HG03354 (cell line): ENCODE measurements around the gene ENO3.

Source experiments
- ATAC-seq: cut with Tn5 transposase; IDR thresholded peaks from one replicate; pipeline ENCODE4 v1.9.1; 2021; ENCODE audit warnings: mild to moderate bottlenecking; ENCODE audit not compliant: unreplicated experiment, poor library complexity, severe bottlenecking

Gene ENO3

DNA sequence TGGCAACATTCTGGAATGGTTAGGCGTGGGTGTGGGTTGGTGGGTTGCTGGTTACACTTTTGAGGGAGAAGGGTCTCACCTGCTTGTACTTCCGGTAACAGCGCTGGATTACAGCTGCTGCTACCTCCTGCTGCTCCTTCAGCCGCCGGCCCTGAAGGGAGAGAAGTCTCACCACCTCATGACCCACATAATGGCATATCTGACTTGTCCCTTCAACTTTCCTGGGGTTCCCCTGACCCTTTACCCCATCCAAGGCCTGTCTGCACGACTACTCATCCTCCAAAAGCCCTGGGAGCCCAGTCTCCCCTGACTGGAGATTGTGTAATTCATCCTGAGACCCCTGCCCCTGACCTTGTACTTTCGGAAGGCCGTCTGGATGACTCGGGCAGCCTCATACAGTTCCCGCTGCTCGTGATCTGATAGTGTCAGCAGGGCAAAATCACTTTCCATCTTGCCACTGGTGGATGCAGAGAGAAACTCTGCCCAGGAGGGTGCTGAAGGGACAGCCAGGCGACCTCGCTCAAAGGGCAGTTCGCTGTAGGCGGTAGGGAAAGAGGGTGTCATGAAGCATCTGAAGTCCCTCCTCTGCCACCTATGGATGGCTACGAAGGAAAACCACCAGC lies 18.7 kb downstream of the ENO3 start:
- no peak for ATAC-seq

DNA sequence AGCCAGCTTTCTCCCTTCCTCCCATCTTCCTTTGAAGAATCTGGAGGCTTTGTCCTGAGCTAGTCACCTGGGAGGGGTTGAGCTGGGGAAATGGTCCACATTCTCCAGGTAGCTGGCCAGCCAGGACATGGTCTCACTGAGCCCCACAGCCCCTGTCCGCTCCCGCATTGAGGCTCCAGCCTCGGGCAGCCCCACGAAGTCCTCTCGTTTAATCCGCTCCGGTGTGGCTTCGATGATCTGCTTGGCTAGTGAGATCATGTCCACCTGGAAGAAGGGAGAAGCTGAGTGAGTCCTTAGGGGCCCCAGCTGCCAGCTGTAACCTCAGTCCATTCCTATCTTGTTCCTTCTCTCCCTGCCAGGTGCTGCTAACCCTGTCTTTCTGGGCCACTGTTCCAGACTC lies 19.4 kb downstream of the ENO3 start:
- no peak for ATAC-seq

DNA sequence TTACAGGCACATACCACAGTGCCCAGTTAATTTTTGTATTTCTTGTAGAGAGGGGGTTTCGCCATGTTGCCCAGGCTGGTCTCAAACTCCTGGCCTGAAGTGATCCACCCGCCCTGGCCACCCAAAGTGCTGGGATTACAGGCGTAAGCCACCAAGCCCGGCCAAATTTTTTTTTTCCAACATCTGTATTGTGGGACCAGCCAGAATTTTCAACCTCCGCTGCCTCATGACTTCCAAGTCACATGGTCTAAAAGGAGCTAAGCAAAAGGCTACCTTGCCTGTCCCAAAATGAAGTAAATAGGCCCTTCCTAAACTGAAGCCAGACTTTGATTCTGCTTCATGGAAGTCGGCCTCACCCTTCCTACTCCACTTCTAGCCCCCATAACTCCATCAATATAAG lies 20.9 kb downstream of the ENO3 start:
- no peak for ATAC-seq

DNA sequence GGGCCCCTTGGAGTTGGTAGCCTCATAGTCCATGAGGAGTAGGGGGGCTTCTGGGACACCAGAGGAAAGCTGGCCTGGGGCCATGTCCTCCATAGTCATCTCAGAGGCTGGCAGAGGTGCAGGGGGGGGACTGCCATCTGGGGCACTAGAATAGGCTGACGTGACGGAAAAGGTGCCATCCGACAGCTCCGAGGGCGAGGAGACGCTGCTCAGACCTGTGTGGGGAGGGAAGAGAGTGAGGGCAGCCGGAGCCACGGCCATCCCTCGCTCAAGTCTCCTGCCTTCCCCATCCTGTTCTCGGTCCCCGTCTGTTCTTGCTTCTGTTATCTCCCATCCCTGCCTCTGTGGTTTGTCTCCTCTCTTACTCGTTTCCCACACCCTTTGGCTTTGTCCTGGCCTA lies 21.4 kb downstream of the ENO3 start:
- no peak for ATAC-seq

DNA sequence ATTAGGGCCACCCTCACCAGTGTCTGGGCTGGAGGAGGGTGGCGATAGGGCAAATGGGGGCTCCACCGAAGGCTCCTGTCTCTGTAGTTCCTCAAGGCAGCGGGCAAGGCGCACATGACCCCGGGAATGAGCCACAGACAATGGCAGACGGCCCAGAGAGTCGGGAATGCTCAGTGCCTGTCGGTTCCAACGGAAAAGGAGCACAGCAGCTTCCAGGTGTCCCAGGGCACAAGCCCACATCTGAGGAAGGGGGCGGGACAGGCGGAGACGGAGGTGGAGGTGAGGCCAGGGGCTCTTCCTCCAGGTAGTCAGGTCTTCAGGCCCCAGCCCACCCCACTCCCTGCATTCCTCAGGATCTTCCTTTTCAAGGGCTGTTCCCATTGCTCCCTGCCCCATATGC lies 21.8 kb downstream of the ENO3 start:
- no peak for ATAC-seq

DNA sequence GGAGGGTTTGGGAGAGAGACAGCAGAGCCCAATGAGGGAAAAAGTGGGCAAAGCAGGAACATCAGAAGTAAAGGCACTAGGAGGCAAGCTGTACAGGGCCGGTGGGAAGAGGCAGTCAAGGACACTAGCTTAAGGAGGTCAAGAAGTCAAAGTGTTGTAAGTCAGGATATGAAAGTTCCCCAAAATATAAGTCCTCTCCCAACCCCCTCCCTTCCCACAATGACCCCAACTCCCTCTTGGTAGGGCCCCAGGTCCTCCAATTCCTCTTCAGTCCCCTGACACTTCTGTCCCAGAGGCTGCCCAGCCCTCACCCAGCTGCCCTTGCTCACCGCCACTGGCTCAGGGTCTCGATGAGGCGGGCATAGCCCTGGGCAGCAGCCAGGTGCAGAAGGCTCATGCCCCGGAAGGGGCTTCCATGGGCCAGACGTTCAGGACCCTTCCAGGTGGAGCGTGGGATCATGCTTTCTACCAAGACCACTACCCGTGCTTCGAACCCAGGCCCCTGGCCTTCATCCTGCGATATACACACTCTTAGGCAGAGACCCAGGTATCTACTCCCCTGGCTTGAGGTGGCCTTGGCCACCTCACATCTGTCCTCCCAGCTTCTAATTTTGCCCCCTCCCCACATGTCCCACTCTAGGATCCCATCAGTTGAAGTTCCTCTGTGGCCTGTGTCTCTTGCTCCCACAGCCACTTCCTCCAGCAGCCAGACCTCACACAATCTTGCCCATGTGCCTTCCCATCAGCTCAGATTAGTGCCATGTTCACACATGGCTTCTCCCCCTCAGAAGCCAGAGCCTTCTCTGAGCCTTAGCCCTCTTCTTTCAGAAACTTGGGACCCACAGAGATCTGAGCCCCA lies 22.6 kb downstream of the ENO3 start:
- ATAC-seq = no peak

DNA sequence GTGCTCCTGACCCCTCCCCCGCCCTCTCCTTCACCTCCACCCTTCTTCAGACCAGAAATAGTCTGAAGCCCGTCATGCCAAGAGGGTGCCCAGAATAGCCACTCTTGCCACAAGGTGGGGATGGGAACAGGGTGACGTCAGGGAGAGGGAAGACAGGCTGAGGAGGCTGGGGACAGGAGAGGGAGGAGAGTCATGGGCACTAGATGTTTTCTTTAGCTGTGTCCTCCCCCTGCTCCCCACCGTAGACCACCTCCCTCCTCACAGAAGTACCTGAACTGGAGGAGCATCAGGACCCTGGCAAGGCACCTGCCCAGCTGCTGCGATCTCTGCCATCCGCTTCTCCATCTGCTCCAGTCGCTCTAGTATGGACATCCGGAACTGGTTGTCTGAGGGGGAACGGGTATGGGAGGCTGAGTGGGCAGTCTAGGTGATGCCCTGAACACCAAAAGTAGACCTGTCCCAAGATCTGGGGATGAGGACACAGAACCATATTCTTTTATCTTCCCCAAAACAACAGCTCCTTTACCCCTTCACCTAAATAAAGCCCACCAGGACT lies 23.3 kb downstream of the ENO3 start:
- ATAC-seq = no peak

DNA sequence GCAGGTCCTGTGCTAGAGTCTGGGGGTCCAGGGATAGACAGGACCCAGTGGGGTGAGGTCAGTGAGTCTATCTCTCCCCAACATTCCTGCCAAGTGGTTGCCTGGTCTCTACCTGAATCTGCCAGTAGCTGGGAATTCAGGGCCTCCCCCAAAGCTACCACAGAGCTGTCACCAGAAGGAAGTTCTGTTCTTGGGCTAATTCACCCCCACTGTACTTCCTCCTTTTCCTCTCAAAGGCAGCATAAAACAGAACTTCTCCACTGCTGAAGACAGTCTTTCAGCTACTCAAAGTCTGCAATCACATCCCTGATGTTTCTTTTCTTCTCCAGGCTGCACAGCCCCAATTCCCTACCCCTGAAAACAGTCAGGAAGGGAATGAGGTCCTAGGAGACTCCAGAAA lies 27.8 kb downstream of the ENO3 start:
- ATAC-seq = no peak

DNA sequence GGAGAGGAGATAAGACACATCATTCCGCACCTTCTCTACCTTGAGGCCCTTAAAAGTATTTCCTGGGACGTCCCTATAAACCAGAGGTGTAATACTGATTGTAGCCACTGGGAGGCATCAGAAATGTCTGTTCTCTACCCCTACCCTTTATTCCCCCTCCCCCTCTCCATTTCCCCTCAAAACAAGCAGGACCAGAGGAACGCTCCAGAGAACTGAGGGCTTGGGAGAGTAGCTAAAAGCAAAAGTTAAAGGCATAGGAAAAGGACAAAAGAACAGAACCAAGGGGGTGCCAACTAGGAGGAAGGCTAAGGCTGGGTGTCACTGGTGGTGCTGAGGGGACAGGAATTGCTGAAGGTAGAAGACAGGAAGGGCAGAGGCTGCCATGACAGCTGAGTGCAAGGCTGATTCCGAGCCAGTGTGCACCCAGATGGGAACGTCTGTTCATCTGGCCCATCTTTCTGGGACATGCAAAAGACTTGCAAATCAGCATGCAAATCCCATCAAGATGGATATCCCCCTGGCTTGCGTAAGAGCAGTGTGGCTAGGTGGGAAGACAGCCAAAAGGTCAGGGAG lies 29.8 kb downstream of the ENO3 start:
- ATAC-seq = no peak

DNA sequence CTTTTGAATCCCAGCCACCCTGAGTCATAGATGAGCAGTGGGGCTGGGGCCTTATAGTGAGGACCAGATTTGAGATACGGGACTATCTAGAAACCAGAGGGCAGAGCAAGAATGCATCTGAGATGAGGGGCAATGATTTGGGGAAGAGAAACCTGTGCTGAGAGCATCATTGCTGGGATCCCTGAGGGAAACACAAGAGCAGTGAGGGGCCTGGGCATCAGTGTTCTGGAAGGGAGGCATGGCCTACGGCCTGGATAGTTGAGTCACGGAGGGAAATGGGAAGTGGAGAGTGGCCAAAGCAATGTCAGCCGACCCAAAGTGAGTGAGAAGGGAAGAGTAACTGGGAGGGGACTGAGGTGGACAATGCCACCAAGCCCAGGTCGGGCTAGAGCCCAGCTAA lies 31.4 kb downstream of the ENO3 start:
- no peak for ATAC-seq

DNA sequence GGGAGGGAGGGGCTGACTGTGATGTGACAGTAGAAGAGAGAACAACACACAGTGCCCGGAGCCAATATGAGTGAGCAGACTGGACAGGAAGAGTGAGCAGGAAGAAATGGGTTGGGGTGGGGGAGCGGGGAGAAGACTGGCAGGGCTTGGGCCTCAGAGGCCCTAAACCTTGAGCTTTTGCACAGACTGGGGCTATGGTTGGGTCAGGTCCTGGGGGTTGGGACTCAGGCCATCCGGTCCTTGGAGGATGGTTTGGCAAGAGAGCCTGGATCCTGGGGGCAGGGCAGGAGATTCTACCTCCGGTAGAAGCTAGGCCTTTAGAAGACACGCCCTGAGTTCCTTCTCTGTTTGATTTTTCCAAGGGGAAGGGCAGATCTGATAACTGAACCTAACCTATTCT lies 35.5 kb downstream of the ENO3 start:
- no peak for ATAC-seq

DNA sequence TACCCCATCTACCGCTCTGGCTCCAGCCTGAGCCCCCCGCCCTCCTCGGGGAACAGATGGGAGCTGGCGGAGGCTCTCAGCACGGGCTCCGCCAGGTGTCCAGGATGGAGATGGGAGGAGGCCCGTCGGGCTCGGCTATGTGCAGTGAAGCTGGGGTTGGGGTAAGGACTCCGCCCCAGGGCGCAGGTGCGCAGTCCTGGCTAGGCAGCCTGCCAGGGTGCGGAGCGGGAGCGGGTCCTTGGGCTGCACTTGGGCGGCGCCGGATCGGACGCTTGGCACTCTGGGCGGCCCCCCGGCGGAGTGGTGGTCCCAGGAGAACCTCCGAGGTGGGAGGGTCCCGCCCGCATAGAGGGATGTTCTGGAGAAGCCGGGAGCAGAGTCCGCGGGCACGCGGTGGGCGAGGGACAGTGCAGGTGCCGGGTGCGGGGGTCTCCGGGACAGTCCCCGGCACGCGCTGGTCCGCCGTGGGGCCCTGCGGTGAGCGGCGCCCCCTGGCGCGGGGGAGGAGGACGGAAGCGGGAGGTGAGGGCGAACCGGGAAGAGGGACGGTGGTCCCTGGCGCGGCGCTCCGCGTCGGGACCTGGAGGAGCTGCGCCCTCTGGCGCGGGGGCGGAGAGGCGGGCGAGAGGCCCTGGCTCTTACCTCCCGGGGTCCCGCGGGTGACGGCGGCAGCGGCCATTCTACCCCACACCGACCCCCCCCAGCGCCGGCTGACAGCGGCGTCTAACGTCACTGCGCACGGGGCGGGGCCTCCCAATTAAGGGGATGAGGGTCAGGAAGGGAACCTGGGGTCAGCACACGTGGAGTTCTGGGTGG lies 36.2 kb downstream of the ENO3 start, which contains the start of gene CAMTA2:
Gene CAMTA2, minus strand, starts transcription at position 725 of the 816 bp plus-strand sequence. CDS start 1,453 bp downstream, outside the sequence.
- peak; percentile 79 for ATAC-seq

DNA sequence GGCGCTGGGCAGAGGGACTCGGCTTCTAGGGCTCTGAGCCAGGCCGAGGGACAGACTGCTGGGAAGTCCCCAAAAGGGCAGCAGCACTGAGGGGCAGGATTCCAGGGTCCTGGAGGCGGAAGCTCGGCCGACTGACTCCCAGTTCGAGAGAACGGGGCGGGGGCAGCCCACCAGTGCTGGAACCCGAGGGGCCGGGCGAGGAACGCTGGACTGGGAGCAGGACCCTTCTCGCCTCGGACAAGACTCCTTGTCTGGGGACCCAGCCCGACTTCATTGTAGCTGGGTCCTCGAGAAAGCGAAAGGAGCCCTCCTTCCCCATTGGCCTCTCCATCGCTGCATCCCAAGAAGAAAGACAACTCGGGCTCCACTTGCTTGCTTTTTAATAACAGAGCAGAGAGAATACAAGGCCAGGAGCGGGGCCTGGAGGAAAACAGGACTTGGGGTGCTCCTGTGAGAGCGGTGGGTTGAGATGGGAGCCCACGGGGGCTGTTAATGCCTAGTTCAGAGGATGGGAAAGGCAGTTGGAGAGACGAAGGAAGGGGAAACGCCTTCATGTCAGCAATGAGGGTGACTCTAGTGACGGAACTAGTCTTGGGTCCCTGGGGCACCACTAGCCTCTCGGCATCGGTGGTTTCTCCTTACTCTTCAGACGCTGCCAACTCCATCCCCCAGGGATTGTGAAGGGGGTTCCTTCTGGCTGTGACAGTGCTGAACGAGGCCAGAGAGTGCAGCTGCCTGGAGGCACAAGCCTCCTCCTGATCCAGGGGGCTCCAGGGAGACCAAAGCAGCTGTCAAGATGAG lies 37.0 kb downstream of the ENO3 start:
- no peak for ATAC-seq

DNA sequence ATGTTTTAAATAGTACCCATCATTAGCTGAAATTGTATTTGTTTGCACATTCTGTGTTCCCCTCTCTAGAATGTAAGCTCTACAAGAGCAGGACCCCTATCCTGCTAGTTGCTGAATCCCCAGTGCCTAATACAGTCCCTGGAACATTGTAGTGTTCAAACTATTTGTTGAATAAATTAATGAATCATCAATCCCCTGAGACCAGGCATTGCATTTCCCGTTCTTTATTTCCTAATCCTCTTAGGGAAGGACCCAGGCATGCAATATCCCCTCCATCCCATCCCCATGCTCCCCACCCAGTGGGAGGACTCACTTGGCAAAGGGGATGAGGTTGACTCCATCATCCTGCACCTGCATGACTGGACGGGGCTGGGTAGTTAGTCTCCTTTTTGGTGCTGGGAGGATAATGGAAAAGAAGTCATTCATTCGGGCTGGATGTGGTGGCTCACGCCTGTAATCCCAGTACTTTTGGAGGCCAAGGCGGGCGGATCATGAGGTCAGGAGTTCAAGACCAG lies 43.2 kb downstream of the ENO3 start:
- ATAC-seq = no peak

DNA sequence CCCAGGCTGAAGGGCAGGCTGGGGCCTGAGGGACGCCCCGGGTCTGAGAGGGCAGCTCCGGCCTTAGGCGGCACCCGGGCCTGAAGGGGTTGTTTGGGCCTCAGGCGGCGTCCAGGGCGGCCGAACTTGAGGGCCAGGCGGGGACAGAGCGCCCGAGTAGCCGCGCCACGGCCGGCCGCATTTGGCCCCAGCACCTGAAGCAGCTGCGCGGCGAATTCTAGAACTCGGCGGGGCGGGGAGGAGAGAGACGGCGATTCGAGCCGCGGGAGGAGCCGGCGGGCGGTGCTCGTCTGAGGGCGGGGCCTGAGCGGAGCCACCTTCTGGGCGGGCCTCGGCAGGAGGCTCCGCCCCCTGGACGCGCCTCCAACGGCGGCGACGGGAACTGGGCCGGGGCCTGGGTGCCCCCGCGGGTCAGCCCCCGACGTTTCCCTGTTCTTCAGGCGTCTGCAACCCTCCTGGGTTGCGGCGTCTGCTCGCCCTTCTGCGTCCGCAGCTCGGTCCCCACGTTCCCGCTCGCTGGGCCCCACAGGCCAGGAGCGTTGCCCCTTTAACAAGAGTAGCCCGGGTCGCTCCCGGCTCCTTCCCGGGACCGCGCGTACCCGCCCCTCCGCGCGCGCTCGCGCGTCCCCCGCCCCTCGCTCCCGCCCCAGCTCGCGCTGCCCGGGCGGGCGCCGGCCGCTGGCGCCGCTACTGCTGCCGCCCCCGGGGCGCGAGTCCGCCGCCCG lies 46.5 kb downstream of the ENO3 start, which contains the start of the genes INCA1 and KIF1C:
Gene INCA1, minus strand, starts transcription at position 221 of the 725 bp plus-strand sequence. CDS start 3,085 bp downstream, outside the sequence.
Gene KIF1C, plus strand, starts transcription at position 649 of the 725 bp plus-strand sequence. CDS start 2,297 bp downstream, outside the sequence.
- peak; percentile 87 for ATAC-seq

DNA sequence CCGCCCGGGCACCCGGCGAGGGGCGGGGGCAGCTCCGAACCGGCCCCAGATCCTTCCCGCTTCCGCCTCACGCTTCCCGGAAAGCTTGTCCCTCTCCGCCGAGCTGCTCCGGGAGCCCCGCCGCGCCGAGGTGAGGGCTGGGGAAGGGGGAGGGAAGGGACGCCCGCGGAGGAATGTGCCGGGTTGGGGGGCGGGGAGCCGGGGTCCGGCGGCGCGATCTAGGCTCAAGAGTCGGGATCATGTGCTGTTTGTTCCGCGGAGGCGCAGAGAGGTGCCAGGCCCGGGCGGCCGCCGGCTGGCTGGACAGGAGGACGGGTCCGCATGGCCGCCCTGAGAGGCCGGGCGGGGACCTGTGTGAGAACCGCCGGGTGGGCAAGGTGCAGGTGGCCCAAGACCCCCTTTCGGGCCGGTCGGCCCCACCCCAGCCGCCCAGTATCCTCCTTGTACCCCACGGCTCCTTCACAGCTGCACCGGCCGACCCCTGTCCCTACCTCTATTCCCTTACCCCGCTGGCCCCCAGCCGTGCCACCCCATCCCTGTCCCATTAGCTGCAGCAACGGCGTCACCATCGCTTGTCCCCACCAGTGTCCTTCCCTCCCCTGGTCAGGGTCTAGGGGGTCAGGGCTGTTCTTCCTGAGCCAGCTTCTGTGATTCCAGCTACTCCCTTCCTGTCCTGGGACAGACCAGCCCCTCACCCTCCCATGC lies 47.3 kb downstream of the ENO3 start:
- peak; percentile 8 for ATAC-seq

DNA sequence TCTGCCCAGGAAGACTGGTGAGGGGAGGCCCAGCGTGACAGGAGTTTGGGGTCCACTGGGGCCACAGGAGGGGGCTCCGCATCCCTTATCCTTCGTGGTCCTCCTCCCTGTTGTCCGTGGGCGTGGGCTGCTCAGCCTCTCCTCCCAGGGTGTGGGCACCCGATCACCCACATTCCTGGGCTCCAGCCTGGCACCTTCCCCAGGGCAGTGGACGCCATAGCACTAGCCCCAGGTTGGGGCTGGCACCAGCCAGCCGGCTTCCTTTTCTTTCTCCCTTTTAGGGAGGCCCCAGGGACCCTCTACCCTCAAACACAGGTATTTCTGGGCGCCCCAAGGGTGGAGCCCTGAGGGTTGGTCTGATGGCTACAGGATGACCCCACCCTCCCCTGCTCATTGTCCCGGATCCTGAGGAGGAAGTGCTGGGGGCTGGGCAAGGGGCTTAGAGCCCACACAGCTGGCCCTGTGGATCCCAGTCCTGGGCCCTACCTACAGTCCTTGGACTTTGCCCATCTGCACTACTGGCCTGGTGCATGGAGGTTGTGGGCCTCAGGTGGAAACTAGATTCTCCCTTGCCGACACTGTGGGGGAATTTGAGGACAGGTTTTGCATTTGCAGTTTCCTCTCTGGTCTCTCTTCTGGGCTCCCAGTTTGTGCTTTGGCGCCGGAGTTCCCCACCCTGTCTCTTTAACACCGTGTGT lies 48.0 kb downstream of the ENO3 start:
- no peak for ATAC-seq
